A549 (cell line): ENCODE measurements around the gene VSIG1. TPM values are rescaled to one million over a fixed set of nuclear protein-coding genes. Genes with fewer than 3 reads are reported as not detected.

ENCODE experiments used
- ATAC-seq, 2 experiments: fragments of 200-7000 bp in 1 of 2; fragments of >200 bp in 1 of 2; cut with Nextera tagmentation in 1 of 2; cut with Tn5 transposase in 1 of 2; 3 replicates each; pipeline versions ENCODE4 v1.8.0 to v1.9.1; 2018 to 2020; ENCODE audit warnings: mild to moderate bottlenecking in 1 of 2, moderate library complexity in 1 of 2
- CTCF ChIA-PET: fragments of 300-600 bp; sonication (Branson Sonifier 250); formaldehyde crosslinking; extraction: SDS; loops from one replicate; lab custom pipeline; 2021; ENCODE audit warnings: antibody characterized with exemption, inconsistent platforms; lab: Yijun Ruan, JAX
- POLR2A ChIA-PET: fragments of 350-600 bp; formaldehyde crosslinking; extraction: SDS; loops from one replicate; lab custom pipeline; 2021; ENCODE audit warnings: antibody characterized with exemption, inconsistent platforms; lab: Yijun Ruan, JAX
- DNase-seq, 2 experiments: peaks; one replicate each; pipeline versions ENCODE4 v3.0.0 to v3.0.0-alpha.2; 2011 to 2016; ENCODE audit warnings: low read depth in 1 of 2, low spot score in 1 of 2
- FAIRE-seq: peaks from 2 replicates; lab custom pipeline; 2011; peaks lifted over from hg19 to GRCh38; lab: Jason Lieb, UNC
- H3K27ac ChIP-seq, 2 experiments: fragments of >200 bp; sonication (Bioruptor Twin); formaldehyde crosslinking; 3 replicates each; pipeline ENCODE4 v1.5.1; 2016 to 2017
- H3K4me1 ChIP-seq: fragments of >200 bp; sonication (Bioruptor Twin); formaldehyde crosslinking; 3 replicates; pipeline ENCODE4 v1.6.1; 2016
- H3K4me2 ChIP-seq: fragments of >200 bp; sonication (Bioruptor Twin); formaldehyde crosslinking; 3 replicates; pipeline ENCODE4 v1.6.1; 2016
- H3K4me3 ChIP-seq: fragments of >200 bp; sonication (Bioruptor Twin); formaldehyde crosslinking; 3 replicates; pipeline ENCODE4 v1.5.1; 2016
- H3K9me3 ChIP-seq: fragments of >200 bp; sonication (Bioruptor Twin); formaldehyde crosslinking; 3 replicates; pipeline ENCODE4 v1.6.1; 2016
- BHLHE40 ChIP-seq: IDR thresholded peaks from 2 replicates; pipeline ENCODE4 v1.6.1; 2012; ENCODE audit warnings: low read depth, low read length, inconsistent platforms
- CEBPB ChIP-seq, 2 experiments: fragments of >200 bp in 1 of 2; sonication (Bioruptor Twin) in 1 of 2; formaldehyde crosslinking in 1 of 2; IDR thresholded peaks; 2 replicates each; pipeline ENCODE4 v1.6.1; 2012 to 2016
- CHD4 ChIP-seq: fragments of 200-600 bp; sonication (generic); IDR thresholded peaks from 2 replicates; pipeline ENCODE4 v1.6.1; 2016; ENCODE audit warnings: antibody characterized with exemption, mild to moderate bottlenecking, borderline replicate concordance
- EHF ChIP-seq: fragments of 250-450 bp; sonication (Bioruptor Pico); IDR thresholded peaks from 2 replicates; pipeline ENCODE4 v1.5.0; 2020; ENCODE audit warnings: mild to moderate bottlenecking
- EP300 ChIP-seq, 2 experiments: fragments of >200 bp; sonication (Bioruptor Twin); formaldehyde crosslinking; IDR thresholded peaks; 2 replicates in 1 of 2; 3 replicates in 1 of 2; pipeline ENCODE4 v1.6.1; 2016 to 2017
- ESRRA ChIP-seq: fragments of 150-350 bp; IDR thresholded peaks from 2 replicates; pipeline ENCODE4 v1.6.1; 2014; ENCODE audit warnings: mild to moderate bottlenecking, low read length, borderline replicate concordance
- HEYL ChIP-seq: fragments of 250-450 bp; sonication (Bioruptor Pico); IDR thresholded peaks from 2 replicates; pipeline ENCODE4 v1.8.0; 2021; ENCODE audit warnings: mild to moderate bottlenecking, moderate library complexity
- HOXB5 ChIP-seq: fragments of 250-450 bp; sonication (Bioruptor Pico); IDR thresholded peaks from 2 replicates; pipeline ENCODE4 v1.5.0; 2020; ENCODE audit warnings: mild to moderate bottlenecking, moderate library complexity
- JUN ChIP-seq, 2 experiments: fragments of >200 bp; sonication (Bioruptor Twin); formaldehyde crosslinking; IDR thresholded peaks; 2 replicates in 1 of 2; 3 replicates in 1 of 2; pipeline ENCODE4 v1.6.1; 2016 to 2017
- KDM1A ChIP-seq: fragments of 200-600 bp; sonication (generic); IDR thresholded peaks from 2 replicates; pipeline ENCODE4 v1.6.1; 2016; ENCODE audit warnings: low read depth, mild to moderate bottlenecking
- NPAS2 ChIP-seq: fragments of 250-450 bp; sonication (Bioruptor Pico); IDR thresholded peaks from 2 replicates; pipeline ENCODE4 v1.8.0; 2022; ENCODE audit warnings: mild to moderate bottlenecking, moderate library complexity, borderline replicate concordance
- POLR2A ChIP-seq: IDR thresholded peaks from 2 replicates; pipeline ENCODE4 v1.6.1; 2012; ENCODE audit warnings: mild to moderate bottlenecking, low read length
- RCOR1 ChIP-seq: fragments of 150-350 bp; IDR thresholded peaks from 2 replicates; pipeline ENCODE4 v1.6.1; 2014; ENCODE audit warnings: antibody characterized with exemption, low read length, low read depth
- SREBF2 ChIP-seq: fragments of 450-650 bp; IDR thresholded peaks from 2 replicates; pipeline ENCODE4 v1.6.1; 2014; ENCODE audit warnings: mild to moderate bottlenecking, moderate library complexity
- TP53 ChIP-seq: fragments of 250-450 bp; sonication (Bioruptor Pico); IDR thresholded peaks from 2 replicates; pipeline ENCODE4 v1.5.0; 2021; ENCODE audit warnings: mild to moderate bottlenecking, moderate library complexity
- ZFP36 ChIP-seq: fragments of 450-650 bp; IDR thresholded peaks from 2 replicates; pipeline ENCODE4 v1.6.1; 2014; ENCODE audit warnings: borderline replicate concordance; ENCODE audit not compliant: partially characterized antibody
- ZNF302 ChIP-seq: fragments of 250-450 bp; sonication (Bioruptor Pico); IDR thresholded peaks from 2 replicates; pipeline ENCODE4 v1.9.0; 2021; ENCODE audit warnings: inconsistent platforms, mild to moderate bottlenecking, moderate library complexity
- WGBS: methylation state at CpG from one replicate; pipeline ENCODE4 v1.1.6; 2017; ENCODE audit errors: missing lambda C conversion rate; 5-methylcytosine and 5-hydroxymethylcytosine counted together
- polyA plus RNA-seq, 4 experiments: library from polyadenylated mRNA; depleted of rRNA in 3 of 4; stranded (reverse); fragments of >200 nt; fragmentation: RNase III in 1 of 4; extraction: RNeasy Plus Mini Kit Qiagen cat#74134 plus additional on column Dnase treatment in 1 of 4; gene quantifications; 2 replicates in 3 of 4; 3 replicates in 1 of 4; pipeline ENCODE4 v1.2.3, GENCODE V29; 2011 to 2017
- TF ChIP-seq, protein P1 (sequence below): fragments of 450-650 bp; IDR thresholded peaks from 2 replicates; pipeline ENCODE4 v1.6.1; 2014; ENCODE audit warnings: antibody characterized with exemption
- TF ChIP-seq, protein P2 (sequence below): fragments of >200 bp; sonication (Bioruptor Twin); formaldehyde crosslinking; IDR thresholded peaks from 3 replicates; pipeline ENCODE4 v1.6.1; 2016
- TF ChIP-seq, protein P3 (sequence below): fragments of >200 bp; sonication (Bioruptor Twin); formaldehyde crosslinking; IDR thresholded peaks from 2 replicates; pipeline ENCODE4 v1.6.1; 2016
- TF ChIP-seq, protein P4 (sequence below): fragments of >200 bp; sonication (Bioruptor Twin); formaldehyde crosslinking; IDR thresholded peaks from 3 replicates; pipeline ENCODE4 v1.5.1; 2016
- TF ChIP-seq, protein P5 (sequence below): IDR thresholded peaks from 2 replicates; pipeline ENCODE4 v1.6.1; 2012; ENCODE audit warnings: low read depth, borderline replicate concordance
- TF ChIP-seq, protein P6 (sequence below): fragments of 250-450 bp; sonication (Bioruptor Pico); IDR thresholded peaks from 2 replicates; pipeline ENCODE4 v1.5.0; 2021; ENCODE audit warnings: mild to moderate bottlenecking, moderate library complexity, borderline replicate concordance
- TF ChIP-seq, protein P7 (sequence below): fragments of 150-350 bp; IDR thresholded peaks from 2 replicates; pipeline ENCODE4 v1.6.1; 2014; ENCODE audit warnings: low read depth, mild to moderate bottlenecking, low read length

VSIG1 gene
- polyA plus RNA-seq, 2 of the 4 experiments (the other 2 are of a cell fraction) = 0.17 to 1.2 TPM

DNA sequence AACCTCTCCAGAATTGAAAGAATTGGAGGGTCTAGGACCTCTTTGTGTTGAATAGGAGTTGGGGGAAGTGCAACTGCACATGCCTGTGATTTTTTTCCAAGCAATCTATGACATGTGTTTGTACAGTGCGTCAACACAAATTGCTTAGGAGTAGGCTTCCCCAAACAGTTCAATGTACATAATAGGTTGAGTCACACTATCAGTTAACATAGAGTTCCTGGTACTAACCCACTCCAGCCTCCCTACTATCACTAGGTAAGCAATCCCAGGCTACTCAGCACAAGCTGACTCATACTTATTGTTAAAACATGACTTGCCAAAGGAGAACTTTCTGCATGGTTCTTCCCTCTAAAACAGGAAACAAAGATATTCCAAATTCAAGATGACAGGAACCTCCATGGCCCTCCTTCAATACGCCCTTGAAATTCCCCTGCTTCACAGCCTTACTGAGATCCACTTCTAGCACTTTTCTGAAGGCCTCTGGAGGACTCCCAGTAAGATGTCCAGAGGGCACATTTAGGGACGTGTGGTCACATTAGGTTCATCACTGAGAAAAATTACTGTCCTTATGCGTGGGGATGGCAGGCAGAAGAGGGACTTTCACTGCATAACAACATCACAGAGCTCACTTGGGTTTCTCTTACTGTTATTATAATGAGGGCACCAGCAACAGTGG, 8.4 kb upstream of the VSIG1 start (continued):
- no peak for TF ChIP-seq ESRRA
- 0 out of 2 replicates have a peak, but pooled peaks have one; percentile 49 for TF ChIP-seq HOXB5 (CRISPR knock-in tag)
- no peak for TF ChIP-seq SREBF2
- TF ChIP-seq NPAS2 (CRISPR knock-in tag) = no peak
- no peak for TF ChIP-seq POLR2A
- TF ChIP-seq CHD4 = no peak
- TF ChIP-seq KDM1A = no peak
- peak in 1 of 2 experiments; percentile 62; a peak in 3 of 5 replicates for TF ChIP-seq JUN (IDR thresholded peaks at IDR 0.05)
- TF ChIP-seq, protein P1, sequence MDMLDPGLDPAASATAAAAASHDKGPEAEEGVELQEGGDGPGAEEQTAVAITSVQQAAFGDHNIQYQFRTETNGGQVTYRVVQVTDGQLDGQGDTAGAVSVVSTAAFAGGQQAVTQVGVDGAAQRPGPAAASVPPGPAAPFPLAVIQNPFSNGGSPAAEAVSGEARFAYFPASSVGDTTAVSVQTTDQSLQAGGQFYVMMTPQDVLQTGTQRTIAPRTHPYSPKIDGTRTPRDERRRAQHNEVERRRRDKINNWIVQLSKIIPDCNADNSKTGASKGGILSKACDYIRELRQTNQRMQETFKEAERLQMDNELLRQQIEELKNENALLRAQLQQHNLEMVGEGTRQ = no peak
- TF ChIP-seq EHF (CRISPR knock-in tag) = peak; percentile 14; the same call in 1 of the 2 replicates
- peak; percentile 39 to 65; a peak in 3 of 5 replicates for TF ChIP-seq EP300 (IDR thresholded peaks at IDR 0.05)
- no peak for TF ChIP-seq RCOR1
- TF ChIP-seq, protein P2, sequence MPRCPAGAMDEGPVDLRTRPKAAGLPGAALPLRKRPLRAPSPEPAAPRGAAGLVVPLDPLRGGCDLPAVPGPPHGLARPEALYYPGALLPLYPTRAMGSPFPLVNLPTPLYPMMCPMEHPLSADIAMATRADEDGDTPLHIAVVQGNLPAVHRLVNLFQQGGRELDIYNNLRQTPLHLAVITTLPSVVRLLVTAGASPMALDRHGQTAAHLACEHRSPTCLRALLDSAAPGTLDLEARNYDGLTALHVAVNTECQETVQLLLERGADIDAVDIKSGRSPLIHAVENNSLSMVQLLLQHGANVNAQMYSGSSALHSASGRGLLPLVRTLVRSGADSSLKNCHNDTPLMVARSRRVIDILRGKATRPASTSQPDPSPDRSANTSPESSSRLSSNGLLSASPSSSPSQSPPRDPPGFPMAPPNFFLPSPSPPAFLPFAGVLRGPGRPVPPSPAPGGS = no peak
- TF ChIP-seq, protein P3, sequence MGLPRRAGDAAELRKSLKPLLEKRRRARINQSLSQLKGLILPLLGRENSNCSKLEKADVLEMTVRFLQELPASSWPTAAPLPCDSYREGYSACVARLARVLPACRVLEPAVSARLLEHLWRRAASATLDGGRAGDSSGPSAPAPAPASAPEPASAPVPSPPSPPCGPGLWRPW = no peak; the same call in 1 of the 2 replicates
- TF ChIP-seq TP53 (CRISPR knock-in tag) = no peak
- TF ChIP-seq, protein P4, sequence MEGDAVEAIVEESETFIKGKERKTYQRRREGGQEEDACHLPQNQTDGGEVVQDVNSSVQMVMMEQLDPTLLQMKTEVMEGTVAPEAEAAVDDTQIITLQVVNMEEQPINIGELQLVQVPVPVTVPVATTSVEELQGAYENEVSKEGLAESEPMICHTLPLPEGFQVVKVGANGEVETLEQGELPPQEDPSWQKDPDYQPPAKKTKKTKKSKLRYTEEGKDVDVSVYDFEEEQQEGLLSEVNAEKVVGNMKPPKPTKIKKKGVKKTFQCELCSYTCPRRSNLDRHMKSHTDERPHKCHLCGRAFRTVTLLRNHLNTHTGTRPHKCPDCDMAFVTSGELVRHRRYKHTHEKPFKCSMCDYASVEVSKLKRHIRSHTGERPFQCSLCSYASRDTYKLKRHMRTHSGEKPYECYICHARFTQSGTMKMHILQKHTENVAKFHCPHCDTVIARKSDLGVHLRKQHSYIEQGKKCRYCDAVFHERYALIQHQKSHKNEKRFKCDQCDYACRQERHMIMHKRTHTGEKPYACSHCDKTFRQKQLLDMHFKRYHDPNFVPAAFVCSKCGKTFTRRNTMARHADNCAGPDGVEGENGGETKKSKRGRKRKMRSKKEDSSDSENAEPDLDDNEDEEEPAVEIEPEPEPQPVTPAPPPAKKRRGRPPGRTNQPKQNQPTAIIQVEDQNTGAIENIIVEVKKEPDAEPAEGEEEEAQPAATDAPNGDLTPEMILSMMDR = no peak
- TF ChIP-seq, protein P5, sequence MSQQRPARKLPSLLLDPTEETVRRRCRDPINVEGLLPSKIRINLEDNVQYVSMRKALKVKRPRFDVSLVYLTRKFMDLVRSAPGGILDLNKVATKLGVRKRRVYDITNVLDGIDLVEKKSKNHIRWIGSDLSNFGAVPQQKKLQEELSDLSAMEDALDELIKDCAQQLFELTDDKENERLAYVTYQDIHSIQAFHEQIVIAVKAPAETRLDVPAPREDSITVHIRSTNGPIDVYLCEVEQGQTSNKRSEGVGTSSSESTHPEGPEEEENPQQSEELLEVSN = no peak
- TF ChIP-seq, protein P6, sequence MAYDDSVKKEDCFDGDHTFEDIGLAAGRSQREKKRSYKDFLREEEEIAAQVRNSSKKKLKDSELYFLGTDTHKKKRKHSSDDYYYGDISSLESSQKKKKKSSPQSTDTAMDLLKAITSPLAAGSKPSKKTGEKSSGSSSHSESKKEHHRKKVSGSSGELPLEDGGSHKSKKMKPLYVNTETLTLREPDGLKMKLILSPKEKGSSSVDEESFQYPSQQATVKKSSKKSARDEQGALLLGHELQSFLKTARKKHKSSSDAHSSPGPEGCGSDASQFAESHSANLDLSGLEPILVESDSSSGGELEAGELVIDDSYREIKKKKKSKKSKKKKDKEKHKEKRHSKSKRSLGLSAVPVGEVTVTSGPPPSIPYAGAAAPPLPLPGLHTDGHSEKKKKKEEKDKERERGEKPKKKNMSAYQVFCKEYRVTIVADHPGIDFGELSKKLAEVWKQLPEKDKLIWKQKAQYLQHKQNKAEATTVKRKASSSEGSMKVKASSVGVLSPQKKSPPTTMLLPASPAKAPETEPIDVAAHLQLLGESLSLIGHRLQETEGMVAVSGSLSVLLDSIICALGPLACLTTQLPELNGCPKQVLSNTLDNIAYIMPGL = no peak
- TF ChIP-seq CEBPB (IDR thresholded peaks at IDR 0.05) = peak in 1 of 2 experiments; percentile 68; a peak in 2 of 4 replicates

DNA sequence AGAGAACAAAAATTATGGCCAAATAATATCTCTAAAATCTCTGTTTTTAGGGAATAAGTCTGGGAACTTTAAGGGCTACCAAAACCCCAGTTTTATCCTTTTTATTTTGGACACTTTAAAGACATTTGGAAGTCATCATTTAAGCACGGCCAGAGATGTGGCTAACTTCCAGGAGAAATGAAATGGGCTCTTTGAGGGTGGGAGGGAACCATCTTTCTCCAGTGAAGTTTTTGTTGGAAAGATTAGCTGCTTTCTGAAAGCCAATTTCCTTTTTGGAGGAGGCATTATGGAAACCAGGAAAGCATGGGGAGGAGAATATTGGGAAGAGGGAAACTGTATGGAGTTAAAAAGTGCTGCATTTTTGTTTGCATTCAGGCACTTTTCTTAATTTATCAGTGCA, 4.8 kb downstream of the VSIG1 start:
- POLR2A ChIA-PET = no interaction called here
- no peak overlapping the region for H3K27ac ChIP-seq
- WGBS = 76% methylated on average over 1 of the region's 1 CpG
- no peak for DNase-seq
- TF ChIP-seq NPAS2 (CRISPR knock-in tag) (no peak), ZFP36 (no peak), ZNF302 (CRISPR knock-in tag) (no peak), HEYL (no peak), EHF (CRISPR knock-in tag) (no peak), KDM1A (no peak), BHLHE40 (no peak), JUN (IDR thresholded peaks at IDR 0.05) (no peak)
- TF ChIP-seq, protein P4 = no peak
- TF ChIP-seq, protein P6 = no peak
- TF ChIP-seq, protein P7, sequence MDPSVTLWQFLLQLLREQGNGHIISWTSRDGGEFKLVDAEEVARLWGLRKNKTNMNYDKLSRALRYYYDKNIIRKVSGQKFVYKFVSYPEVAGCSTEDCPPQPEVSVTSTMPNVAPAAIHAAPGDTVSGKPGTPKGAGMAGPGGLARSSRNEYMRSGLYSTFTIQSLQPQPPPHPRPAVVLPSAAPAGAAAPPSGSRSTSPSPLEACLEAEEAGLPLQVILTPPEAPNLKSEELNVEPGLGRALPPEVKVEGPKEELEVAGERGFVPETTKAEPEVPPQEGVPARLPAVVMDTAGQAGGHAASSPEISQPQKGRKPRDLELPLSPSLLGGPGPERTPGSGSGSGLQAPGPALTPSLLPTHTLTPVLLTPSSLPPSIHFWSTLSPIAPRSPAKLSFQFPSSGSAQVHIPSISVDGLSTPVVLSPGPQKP = no peak
- no peak for ATAC-seq
- H3K4me1 ChIP-seq = no peaks in the 10 kb centered on the region
- H3K9me3 ChIP-seq = no peaks in the 10 kb centered on the region
- no peak overlapping the region for H3K4me3 ChIP-seq
- H3K4me2 ChIP-seq = no peak overlapping the region
- FAIRE-seq = no peak
- CTCF ChIA-PET = no interaction called here
